GM20431 (cell line): ENCODE measurements around the gene NTHL1.
"Not testable (repeated sequence)": the region's sequence is repeated elsewhere in the genome, so short reads cannot be mapped to it uniquely, and the experiment has no call there.

Experiments used
- in situ Hi-C: fragments of 300-500 bp; cut with MseI, MboI; formaldehyde crosslinking; loops from one replicate; pipeline ENCODE4 v1.15.0; 2020; ENCODE audit warnings: low sequenced_read_pairs; ENCODE audit not compliant: unreplicated experiment

NTHL1 gene

GRCh38 chr16:2044541-2044940 is 3.1 kb downstream of the NTHL1 start:
- in situ Hi-C loops, result no loop called here

- in situ Hi-C loops, result no loop called here
Measured at GRCh38 chr16:2043667-2044451, 3.8 kb downstream of the NTHL1 start.

DNA sequence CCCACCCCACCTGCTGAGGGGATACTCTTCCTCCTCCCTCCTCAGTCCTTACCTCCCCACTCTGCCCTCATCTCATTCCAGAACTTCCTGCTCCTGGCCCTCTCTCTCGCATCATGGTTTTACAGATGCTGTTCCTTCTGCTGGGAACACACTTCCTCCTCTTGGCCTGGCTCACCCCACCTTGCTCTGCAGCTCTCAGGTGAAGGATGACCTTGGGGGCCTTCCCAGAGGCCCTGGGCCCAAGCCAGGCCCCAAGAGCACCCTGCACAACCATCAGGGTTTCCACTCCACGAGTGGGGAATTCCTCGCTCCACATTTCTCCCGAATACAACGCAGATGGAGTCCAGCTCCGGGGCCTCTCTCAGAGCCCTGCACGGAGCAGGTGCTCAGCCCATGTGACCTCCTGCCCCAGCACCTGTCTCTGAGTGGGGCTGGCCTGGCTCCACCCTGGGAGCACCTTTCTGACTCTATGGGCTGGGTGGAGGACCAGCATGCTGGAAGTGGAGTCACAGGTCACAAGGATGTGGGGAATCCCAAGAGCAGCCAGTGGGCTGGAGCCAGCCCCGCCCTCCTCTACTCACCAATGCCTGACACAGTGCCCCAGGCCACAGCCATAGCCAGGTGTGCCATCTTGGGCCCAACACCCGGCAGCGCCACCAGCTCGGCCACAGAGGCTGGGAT is 4.5 kb downstream of the NTHL1 start:
- in situ Hi-C loops, result no loop called here

DNA sequence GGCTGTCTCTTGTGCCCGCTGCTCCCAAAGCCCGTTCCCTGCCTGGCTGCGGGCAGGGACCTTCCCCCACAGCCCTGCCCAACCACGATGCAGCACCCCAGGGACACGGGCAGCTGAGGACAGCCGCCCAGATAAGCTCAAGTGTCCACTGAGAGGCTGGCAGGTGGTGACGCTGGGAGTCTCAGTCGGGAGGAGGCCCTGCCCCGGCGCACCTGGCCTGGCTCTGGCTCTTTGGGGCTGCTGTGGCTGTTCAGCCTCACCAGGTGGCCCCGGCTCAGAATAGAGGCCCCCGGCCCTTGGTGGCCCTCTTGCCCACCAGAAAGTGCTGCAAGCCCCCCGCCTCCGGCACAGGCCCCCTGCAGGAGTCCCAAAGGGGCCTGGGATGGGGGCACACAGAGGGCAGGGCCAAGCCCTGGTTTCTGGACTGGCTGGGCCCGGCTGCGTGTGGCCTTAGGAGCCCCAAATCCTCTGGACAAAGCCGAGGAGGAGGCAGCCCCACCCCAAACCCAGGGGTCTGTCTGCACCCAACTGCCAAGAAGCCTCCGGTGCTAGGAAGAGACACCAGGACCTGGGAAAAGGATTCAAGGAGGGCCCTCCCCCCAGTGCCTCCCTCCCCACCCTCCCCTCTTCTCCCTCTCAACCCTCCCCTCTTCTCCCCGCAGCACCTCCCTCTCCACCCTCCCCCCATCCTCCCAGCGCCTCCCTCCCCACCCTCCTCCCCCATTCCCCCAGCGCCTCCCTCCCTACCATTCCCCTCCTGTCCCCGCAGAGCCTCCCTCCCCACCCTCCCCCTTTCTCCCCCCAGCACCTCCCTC is 5.3 kb downstream of the NTHL1 start:
- in situ Hi-C loops, result no loop called here

- in situ Hi-C loops, result no loop called here
Measured at GRCh38 chr16:2040787-2041522, 6.7 kb downstream of the NTHL1 start.

GRCh38 chr16:2040041-2040786 is 7.4 kb downstream of the NTHL1 start:
- in situ Hi-C loops, result no loop called here

DNA sequence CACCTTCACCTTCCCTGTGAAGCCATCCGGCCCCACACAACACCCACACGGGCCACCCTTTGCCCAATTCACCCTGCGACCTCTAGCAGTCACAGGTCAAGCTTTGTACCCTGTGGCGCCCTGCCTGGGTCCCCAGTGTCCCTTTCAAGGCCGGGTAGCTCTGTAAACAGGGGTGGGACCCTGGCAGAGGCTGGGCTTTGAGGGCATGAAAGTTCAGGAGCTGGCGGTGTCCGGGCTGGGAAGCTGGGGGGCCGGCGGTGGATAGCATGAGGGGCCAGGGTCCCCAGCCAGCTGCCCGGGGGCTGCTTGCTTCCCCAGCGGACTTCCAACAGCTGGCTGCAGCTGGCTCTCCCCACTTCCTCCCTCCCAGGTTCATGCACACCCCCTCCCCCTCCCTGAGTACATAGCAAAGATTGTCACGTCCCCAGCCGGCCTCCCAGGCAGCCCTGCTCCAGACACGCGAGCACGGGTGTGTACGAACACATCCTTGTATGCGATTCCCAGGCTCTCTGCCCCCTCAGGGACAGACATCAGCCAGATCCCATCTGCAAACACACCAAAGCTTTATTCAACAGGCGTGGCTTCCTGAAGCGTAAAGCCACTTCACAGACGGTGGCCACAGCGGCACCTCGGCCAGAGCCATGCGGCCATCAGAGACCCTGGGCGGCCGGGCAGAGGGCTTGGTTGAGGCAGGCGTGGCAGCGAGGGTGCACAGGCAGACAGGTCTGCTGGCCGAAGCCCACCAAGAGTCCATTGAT is 8.2 kb downstream of the NTHL1 start:
- in situ Hi-C loops, result no loop called here

GRCh38 chr16:2038382-2039231 is 9.0 kb downstream of the NTHL1 start:
- in situ Hi-C loops, result no loop called here

- in situ Hi-C loops, result no loop called here
Measured at GRCh38 chr16:2037647-2038381, 9.8 kb downstream of the NTHL1 start.

DNA sequence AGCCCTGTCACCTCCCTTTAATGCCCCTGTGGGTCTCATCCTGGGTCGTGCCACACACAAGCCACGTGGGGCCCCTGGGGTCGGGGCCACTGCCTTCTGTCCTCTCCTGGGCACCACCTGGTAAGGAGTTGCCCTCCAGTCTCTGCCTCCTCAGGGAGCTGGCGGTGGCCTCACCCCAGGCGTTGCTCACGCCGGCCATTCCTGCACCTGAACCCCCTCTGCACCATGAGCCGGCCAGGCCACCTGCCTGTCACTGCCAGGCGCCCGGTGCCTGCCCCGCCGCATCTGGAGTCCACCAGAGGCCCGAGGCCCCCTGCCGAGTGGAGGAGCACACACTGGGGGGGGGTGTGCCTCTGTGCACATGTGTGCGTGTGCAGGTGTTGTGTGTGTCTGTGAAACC is 10.5 kb downstream of the NTHL1 start:
- in situ Hi-C loops, result no loop called here

GRCh38 chr16:2036200-2036966 is 11.3 kb downstream of the NTHL1 start:
- in situ Hi-C loops, result no loop called here

GRCh38 chr16:2035431-2036199 is 12.0 kb downstream of the NTHL1 start:
- in situ Hi-C loops, result no loop called here

- in situ Hi-C loops, result no loop called here
Measured at GRCh38 chr16:2034696-2035430, 12.8 kb downstream of the NTHL1 start.

DNA sequence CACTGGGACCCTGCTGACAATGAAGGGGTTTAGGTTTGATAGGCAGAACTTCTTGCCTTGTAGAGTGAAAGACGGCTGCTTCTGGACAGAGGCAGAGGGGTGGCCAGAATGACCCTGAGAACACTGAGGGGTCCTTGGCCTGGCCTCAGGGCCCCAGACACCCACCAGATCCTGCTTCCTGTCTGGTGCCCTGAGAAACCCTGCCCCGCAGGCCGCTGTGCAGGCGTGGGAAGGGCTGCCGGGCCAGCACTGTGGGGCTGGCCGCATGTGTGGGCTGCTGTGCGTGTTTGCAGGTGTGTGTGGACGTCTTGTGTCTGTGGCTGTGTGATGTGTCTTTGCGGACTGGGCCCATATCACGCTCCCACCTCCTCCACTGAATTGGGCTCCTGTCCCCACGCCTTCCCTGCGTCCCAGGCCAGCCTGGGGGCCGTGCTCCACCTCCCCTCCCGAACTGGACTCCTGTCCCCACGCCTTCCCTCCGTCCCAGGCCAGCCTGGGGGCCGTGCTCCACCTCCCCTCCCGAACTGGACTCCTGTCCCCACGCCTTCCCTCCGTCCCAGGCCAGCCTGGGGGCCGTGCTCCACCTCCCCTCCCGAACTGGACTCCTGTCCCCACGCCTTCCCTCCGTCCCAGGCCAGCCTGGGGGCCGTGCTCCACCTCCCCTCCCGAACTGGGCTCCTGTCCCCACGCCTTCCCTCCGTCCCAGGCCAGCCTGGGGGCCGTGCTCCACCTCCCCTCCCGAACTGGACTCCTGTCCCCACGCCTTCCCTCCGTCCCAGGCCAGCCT is 13.5 kb downstream of the NTHL1 start:
- in situ Hi-C loops, result not testable (repeated sequence)
